T-helper 17 cell (primary cell): ENCODE measurements around the gene LSM8. TPM values are rescaled to one million over a fixed set of nuclear protein-coding genes. Genes with fewer than 3 reads are reported as not detected.
"Not testable (repeated sequence)": the region's sequence is repeated elsewhere in the genome, so short reads cannot be mapped to it uniquely, and the experiment has no call there.

Source experiments
- ATAC-seq: fragments of 150-1000 bp; cut with Tn5 transposase; 2 replicates; pipeline ENCODE4 v1.10.0; 2021; ENCODE audit warnings: mild to moderate bottlenecking, moderate library complexity
- DNase-seq, 3 donors: peaks; one replicate each; pipeline versions ENCODE4 v3.0.0 to v3.0.0-alpha.2; 2020 to 2021
- H3K9me3 ChIP-seq: one replicate; pipeline ENCODE4 v1.7.0; 2013; ENCODE audit warnings: low read length, mild to moderate bottlenecking; ENCODE audit not compliant: control insufficient read depth, poor library complexity, severe bottlenecking
- H3K27ac Mint-ChIP-seq: one replicate; pipeline ENCODE4 v1.8.0; 2022; ENCODE audit warnings: mild to moderate bottlenecking, moderate library complexity, mixed read lengths
- H3K27me3 Mint-ChIP-seq: one replicate; pipeline ENCODE4 v1.8.0; 2022; ENCODE audit warnings: mixed read lengths
- H3K36me3 Mint-ChIP-seq: one replicate; pipeline ENCODE4 v1.8.0; 2022; ENCODE audit warnings: low read depth, mixed read lengths
- H3K4me1 Mint-ChIP-seq: one replicate; pipeline ENCODE4 v1.8.0; 2022; ENCODE audit warnings: mild to moderate bottlenecking, mixed read lengths
- H3K4me3 Mint-ChIP-seq: one replicate; pipeline ENCODE4 v1.8.0; 2022; ENCODE audit warnings: mild to moderate bottlenecking, moderate library complexity, mixed read lengths
- total RNA-seq, 4 donors: library from RNA in 2 of 4; stranded (reverse) in 2 of 4; gene quantifications; one replicate each; pipeline ENCODE4 v1.2.3 and lab custom pipeline; 2022 to 2026

LSM8 gene
- total RNA-seq, 2 donors from 2014 or later = 40.2 to 41.7 TPM

- ATAC-seq (no peak), DNase-seq (no peak)
- H3K27me3 Mint-ChIP-seq = peaks cover 21% of the 10 kb centered on the region
These were observed 35.2 kb downstream of the LSM8 start for GRCh38 chr7:118219157-118219512.

GRCh38 chr7:118220583-118220982, 36.6 kb downstream of the LSM8 start:
- peaks cover 11% of the 10 kb centered on the region for H3K27me3 Mint-ChIP-seq
- H3K4me1 Mint-ChIP-seq = no peaks in the 10 kb centered on the region
- H3K27ac Mint-ChIP-seq = no peak overlapping the region
- no peaks in the 10 kb centered on the region for H3K36me3 Mint-ChIP-seq
- ATAC-seq = no peak
- H3K9me3 ChIP-seq = no peaks in the 10 kb centered on the region
- DNase-seq = no peak
- H3K4me3 Mint-ChIP-seq = no peak overlapping the region

More at GRCh38 chr7:118219157-118219512, 35.2 kb downstream of the LSM8 start:
- Mint-ChIP-seq H3K27ac (no peak overlapping the region), H3K36me3 (peaks cover 3% of the 10 kb centered on the region), H3K4me1 (peaks cover 8% of the 10 kb centered on the region), H3K4me3 (no peak overlapping the region)
- H3K9me3 ChIP-seq = no peaks in the 10 kb centered on the region

GRCh38 chr7:118222591-118222990, 38.6 kb downstream of the LSM8 start:
- H3K4me3 Mint-ChIP-seq = no peak overlapping the region
- ATAC-seq (no peak), DNase-seq (no peak)
- no peak overlapping the region for H3K27ac Mint-ChIP-seq
- H3K4me1 Mint-ChIP-seq = no peaks in the 10 kb centered on the region
- no peaks in the 10 kb centered on the region for H3K36me3 Mint-ChIP-seq
- peaks cover 18% of the 10 kb centered on the region for H3K27me3 Mint-ChIP-seq
- H3K9me3 ChIP-seq = no peaks in the 10 kb centered on the region

- Mint-ChIP-seq H3K27ac (no peak within 1 kb of the TSS), H3K4me1 (no peaks in the 10 kb centered on the region), H3K4me3 (no peak within 1 kb of the TSS), H3K36me3 (no peaks in the 10 kb centered on the region), H3K27me3 (peaks cover 7% of the 10 kb centered on the region)
- no peaks in the 10 kb centered on the region for H3K9me3 ChIP-seq
- no peak for ATAC-seq
- DNase-seq = no peak
These were observed 40.6 kb downstream of the LSM8 start, which contains the start of gene ANKRD7 for GRCh38 chr7:118224521-118224920. Gene ANKRD7 (plus strand): TSS chr7:118224704. CDS start chr7:118224831, 127 bp downstream.

GRCh38 chr7:118232837-118233236, 48.9 kb downstream of the LSM8 start:
- H3K4me3 Mint-ChIP-seq = no peak overlapping the region
- H3K36me3 Mint-ChIP-seq = no peaks in the 10 kb centered on the region
- ATAC-seq (no peak), DNase-seq (no peak)
- no peaks in the 10 kb centered on the region for H3K9me3 ChIP-seq
- H3K4me1 Mint-ChIP-seq = peaks cover 3% of the 10 kb centered on the region
- no peaks in the 10 kb centered on the region for H3K27me3 Mint-ChIP-seq
- no peak overlapping the region for H3K27ac Mint-ChIP-seq

- no peak for DNase-seq
- no peak for ATAC-seq
- Mint-ChIP-seq H3K36me3 (no peaks in the 10 kb centered on the region), H3K4me3 (no peak overlapping the region), H3K4me1 (peaks cover 3% of the 10 kb centered on the region), H3K27me3 (no peaks in the 10 kb centered on the region), H3K27ac (no peak overlapping the region)
- H3K9me3 ChIP-seq = no peaks in the 10 kb centered on the region
These were observed 49.8 kb downstream of the LSM8 start for GRCh38 chr7:118233799-118234198.

- no peak overlapping the region for H3K27ac Mint-ChIP-seq
These were observed 55.0 kb downstream of the LSM8 start for GRCh38 chr7:118239014-118239413.

GRCh38 chr7:118240320-118240719, 56.4 kb downstream of the LSM8 start:
- H3K4me3 Mint-ChIP-seq, H3K27me3 Mint-ChIP-seq, H3K36me3 Mint-ChIP-seq, ATAC-seq, H3K27ac Mint-ChIP-seq, H3K4me1 Mint-ChIP-seq, H3K9me3 ChIP-seq, DNase-seq: not testable (repeated sequence)

More at GRCh38 chr7:118239014-118239413, 55.0 kb downstream of the LSM8 start:
- no peak for ATAC-seq
- H3K36me3 Mint-ChIP-seq = no peaks in the 10 kb centered on the region
- no peaks in the 10 kb centered on the region for H3K9me3 ChIP-seq
- DNase-seq = no peak
- no peaks in the 10 kb centered on the region for H3K4me1 Mint-ChIP-seq
- no peak overlapping the region for H3K4me3 Mint-ChIP-seq
- peaks cover 4% of the 10 kb centered on the region for H3K27me3 Mint-ChIP-seq

Other genes with a start within 250 kb of the LSM8 start
- under 1 TPM in 1 of 2 donors, not detected in 1; 0.47 TPM for gene ANKRD7, start 40.5 kb downstream of the LSM8 start, total RNA-seq